ENCODE data around the gene CTNNA3. TPM values are rescaled to one million over a fixed set of nuclear protein-coding genes. Genes with fewer than 3 reads are reported as not detected.
"Not testable (repeated sequence)": the region's sequence is repeated elsewhere in the genome, so short reads cannot be mapped to it uniquely, and the experiment has no call there.

The CTNNA3 gene
- total RNA-seq, 4 donors from 2014 or later: 0.04 to 0.19 (median 0.11) TPM

GRCh38 chr10:67573484-67573883 lies 122.5 kb downstream of the CTNNA3 start:
- TF ChIP-seq POLR2A (IDR thresholded peaks at IDR 0.05) (no peak), CTCF (IDR thresholded peaks at IDR 0.05) (no peak)
- 78 to 90% methylated on average over 1 of the region's 1 CpG for WGBS, 2 donors
- no peak for DNase-seq (ENCODE audit: low spot score in 2 of 2)
- no peak overlapping the region for H3K4me3 ChIP-seq (ENCODE audit: low read depth, poor library complexity, severe bottlenecking)
- intact Hi-C loops (cut with DNase I; ENCODE audit: low total_unique reads): no loop called here

GRCh38 chr10:67571503-67571902 lies 124.5 kb downstream of the CTNNA3 start:
- TF ChIP-seq CTCF (IDR thresholded peaks at IDR 0.05) (no peak), POLR2A (IDR thresholded peaks at IDR 0.05) (no peak)
- 81 to 82% methylated on average over 5 of the region's 5 CpGs for WGBS, 2 donors
- no peak overlapping the region for H3K4me3 ChIP-seq (ENCODE audit: low read depth, poor library complexity, severe bottlenecking)
- intact Hi-C loops (cut with DNase I; ENCODE audit: low total_unique reads): no loop called here
- no peak for DNase-seq (ENCODE audit: low spot score in 2 of 2)

GRCh38 chr10:67558311-67558710 lies 137.7 kb downstream of the CTNNA3 start:
- DNase-seq (ENCODE audit: low spot score in 2 of 2); intact Hi-C loops (cut with DNase I; ENCODE audit: low total_unique reads); H3K4me3 ChIP-seq (ENCODE audit: low read depth, poor library complexity, severe bottlenecking): not testable (repeated sequence)
- WGBS, 2 donors: 93 to 94% methylated on average over 14 of the region's 14 CpGs

- no peak for DNase-seq (ENCODE audit: low spot score in 2 of 2)
- WGBS, 2 donors: 84 to 92% methylated on average over 3 of the region's 3 CpGs
- intact Hi-C loops (cut with DNase I; ENCODE audit: low total_unique reads): no loop called here
- no peak overlapping the region for H3K4me3 ChIP-seq (ENCODE audit: low read depth, poor library complexity, severe bottlenecking)
- TF ChIP-seq CTCF (IDR thresholded peaks at IDR 0.05): no peak
- no peak for TF ChIP-seq POLR2A (IDR thresholded peaks at IDR 0.05)
These were observed 142.7 kb downstream of the CTNNA3 start for GRCh38 chr10:67553254-67553653.

- no peak overlapping the region for H3K4me3 ChIP-seq (ENCODE audit: low read depth, poor library complexity, severe bottlenecking)
- peak in 1 of 2 donors; percentile 54 for DNase-seq (ENCODE audit: low spot score in 2 of 2)
- TF ChIP-seq CTCF (IDR thresholded peaks at IDR 0.05): no peak
- no peak for TF ChIP-seq POLR2A (IDR thresholded peaks at IDR 0.05)
- intact Hi-C loops (cut with DNase I; ENCODE audit: low total_unique reads): no loop called here
- WGBS, 2 donors: 72 to 76% methylated on average over 16 of the region's 16 CpGs
These were observed 145.1 kb downstream of the CTNNA3 start for GRCh38 chr10:67550838-67551402.

- no peak for TF ChIP-seq POLR2A (IDR thresholded peaks at IDR 0.05)
- TF ChIP-seq CTCF (IDR thresholded peaks at IDR 0.05): no peak
- no peak overlapping the region for H3K4me3 ChIP-seq (ENCODE audit: low read depth, poor library complexity, severe bottlenecking)
- 82 to 83% methylated on average over 2 of the region's 2 CpGs for WGBS, 2 donors
- DNase-seq (ENCODE audit: low spot score in 2 of 2): no peak
- intact Hi-C loops (cut with DNase I; ENCODE audit: low total_unique reads): no loop called here
These were observed 145.9 kb downstream of the CTNNA3 start for GRCh38 chr10:67550046-67550445.

Measured in lower leg skin (tissue), 4 donors.